Activated T-cell treated with anti-CD3 and anti-CD28 coated beads, Interleukin-2, amount 50 U/mL, for 48 hours (primary cell): Measurements from ENCODE around the gene STK32C.
A peak's percentile ranks its signal among the peaks of the same experiment; 100 is the strongest.
"Not testable (repeated sequence)": the region's sequence is repeated elsewhere in the genome, so short reads cannot be mapped to it uniquely, and the experiment has no call there.

Experiments used
- DNase-seq, 2 experiments: peaks; one replicate each; pipeline ENCODE4 v3.0.0-alpha.2; 2020

STK32C gene

DNA sequence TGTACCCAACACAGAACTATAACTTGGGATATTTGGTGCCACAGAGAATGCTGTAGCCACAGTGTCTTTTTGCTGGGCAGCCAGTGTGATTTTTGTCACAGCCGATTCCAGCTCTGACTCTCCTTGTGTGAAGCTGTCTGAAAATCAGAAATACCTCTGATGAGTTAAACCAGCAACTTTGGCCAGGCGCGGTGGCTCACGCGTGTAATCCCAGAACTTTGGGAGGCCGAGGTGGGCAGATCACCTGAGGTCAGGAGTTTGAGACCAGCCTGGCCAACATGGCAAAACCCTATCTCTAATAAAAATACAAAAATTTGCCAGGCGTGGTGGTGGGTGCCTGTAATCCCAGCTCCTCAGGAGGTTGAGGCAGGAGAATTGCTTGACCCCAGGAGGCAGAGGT is 30.1 kb upstream of the STK32C start:
- DNase-seq = not testable (repeated sequence)

DNA sequence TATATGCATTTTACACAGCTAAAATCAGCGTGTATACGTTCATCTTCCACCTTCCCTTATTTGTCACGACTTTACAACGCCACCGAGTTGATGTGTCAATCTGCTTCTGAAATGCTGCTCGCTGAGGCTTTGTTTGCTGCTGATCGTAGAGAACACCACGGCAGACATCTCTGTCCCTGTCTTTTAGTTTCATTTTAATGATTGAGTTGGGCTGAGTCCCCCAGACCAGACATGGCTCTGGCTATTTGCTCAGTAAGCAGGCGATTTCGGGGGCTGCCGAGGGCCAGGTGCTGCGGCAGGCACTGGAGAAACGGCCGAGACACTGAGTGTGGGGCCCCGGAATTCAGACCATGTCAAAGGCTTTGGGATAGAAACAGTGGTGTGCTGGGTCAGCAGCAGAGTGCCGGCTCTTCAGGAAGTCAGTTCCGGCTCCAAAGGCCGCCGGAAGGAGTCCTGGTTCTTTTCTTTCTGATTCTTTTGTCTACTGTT is 29.2 kb upstream of the STK32C start:
- peak in 1 of 2 experiments; percentile 41 for DNase-seq

DNA sequence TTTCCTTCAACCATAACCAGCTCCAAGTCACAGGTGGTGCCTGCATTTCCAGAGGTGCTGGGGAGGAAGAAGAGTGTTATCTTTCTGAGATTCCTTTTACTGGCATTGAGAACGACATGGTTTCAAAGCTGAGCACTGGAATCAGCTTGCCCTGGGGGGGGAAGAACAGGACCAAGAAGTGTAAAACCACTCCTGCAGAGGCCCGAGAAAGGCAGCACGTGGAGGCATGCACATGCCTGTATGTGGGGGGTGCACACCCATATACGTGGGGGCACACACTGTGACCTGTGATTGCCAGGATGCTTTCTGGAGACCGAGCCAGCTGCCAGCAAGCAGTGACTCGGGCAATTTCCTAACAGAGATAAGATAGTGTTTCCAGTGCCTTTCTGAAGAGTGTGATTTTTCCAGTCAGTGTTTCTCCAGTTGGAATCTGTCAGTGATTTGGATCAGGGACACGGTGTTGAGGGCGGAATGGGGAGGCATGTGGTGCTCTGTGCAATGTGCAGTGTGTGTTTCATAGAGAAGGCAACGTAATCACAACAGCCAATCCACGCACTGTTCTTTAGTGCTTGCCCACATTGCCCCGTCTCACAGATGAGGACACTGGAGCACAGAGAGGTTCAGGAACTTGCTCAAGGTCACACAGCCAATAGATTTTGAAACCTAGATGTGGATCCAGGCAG is 28.5 kb upstream of the STK32C start:
- no peak for DNase-seq

DNA sequence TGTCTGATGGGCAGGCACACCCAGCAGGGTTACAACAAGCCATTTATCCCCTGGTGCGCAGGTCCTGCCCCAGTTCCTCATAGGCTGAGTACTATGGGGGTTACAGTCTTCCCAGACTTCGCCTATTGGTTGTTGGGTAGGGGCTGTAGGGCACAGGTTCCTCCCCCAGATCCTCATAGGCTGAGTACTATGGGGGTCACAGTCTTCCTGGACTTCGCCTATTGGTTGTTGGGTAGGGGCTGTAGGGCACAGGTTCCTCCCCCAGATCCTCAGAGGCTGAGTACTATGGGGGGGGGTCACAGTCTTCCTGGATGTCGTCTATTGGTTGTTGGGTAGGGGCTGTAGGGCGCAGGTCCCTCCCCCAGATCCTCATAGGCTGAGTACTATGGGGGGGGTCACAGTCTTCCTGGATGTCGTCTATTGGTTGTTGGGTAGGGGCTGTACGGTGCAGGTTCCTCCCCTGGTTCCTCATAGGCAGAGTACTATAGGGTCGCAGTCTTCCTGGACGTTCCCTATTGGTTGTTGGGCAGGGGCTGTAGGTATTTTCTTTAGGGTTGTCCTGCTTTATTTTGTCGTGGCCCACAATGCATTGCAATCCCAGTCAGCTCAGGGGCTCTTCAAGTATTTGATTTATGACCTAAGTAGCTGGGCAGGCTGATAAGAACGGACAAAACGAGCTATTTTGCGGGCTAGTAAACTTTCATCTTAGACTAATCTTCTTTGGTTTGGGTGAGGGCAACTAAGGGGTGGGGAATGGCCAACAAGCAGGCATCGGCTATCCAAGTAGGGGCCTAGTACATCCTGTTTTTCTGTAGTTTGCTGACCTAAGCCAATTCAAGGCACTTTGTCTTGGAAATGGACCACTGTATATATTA is 27.7 kb upstream of the STK32C start:
- no peak for DNase-seq

DNA sequence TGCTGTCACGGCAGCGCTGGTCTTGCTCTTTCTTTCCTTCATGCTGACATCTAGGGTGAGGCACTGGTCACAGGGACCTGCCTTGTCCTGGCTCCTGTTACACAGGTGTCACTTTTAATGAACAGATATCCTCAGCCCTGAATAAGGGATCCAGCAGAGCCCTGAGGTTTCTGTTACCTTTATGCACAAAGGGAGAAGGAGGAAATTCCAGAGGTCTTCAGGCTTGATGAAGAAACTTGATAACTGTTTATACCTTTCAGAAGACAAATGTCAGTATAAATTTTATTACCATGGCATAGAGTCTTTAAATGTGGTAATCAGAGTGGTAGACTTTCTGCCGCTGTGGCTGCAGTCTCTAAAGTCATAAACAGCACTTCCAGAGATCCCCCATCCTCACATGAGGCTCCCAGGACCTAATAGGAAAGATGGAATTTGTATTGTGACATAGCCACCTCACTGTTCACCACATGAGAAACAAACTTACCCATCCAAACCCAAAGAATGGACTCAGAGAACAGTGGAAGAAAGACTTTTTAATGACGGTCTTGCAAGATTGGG is 27.0 kb upstream of the STK32C start:
- DNase-seq = no peak

DNA sequence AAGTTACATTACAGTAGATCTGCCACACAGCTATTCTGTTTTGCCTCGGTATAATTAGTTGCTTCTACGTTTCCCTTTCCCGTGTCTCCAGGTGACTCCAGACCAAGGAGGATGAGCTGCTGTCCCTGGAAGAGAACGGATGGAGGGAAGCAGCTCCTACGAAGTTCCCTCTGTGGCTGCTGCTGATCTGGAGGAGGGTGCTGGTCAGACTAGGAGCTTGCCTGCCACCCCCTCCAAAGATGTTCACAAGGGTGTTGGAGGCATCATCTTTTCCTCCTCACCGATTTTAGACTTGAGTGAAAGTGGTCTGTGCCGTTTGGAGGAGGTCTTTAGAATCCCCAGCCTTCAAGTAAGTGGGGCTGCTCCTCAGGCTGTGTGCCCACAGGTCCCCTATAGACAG is 25.6 kb upstream of the STK32C start:
- no peak for DNase-seq

DNA sequence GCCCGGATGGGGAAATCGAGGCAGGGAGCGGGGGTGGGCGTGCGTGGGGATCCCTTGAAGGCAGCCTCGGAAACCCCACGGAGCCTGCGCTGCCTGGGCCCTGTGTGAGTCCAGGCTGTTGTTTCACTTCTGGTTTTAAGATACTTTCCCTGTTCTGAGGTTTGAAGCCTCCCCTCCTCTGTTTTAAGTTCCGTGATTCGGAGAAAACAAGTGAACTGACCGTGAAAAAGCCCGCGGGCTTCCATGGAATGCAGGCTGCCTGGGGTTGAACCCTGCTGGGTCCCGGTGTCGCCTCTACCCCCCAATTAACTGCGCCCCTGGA is 24.6 kb upstream of the STK32C start:
- DNase-seq = no peak

DNA sequence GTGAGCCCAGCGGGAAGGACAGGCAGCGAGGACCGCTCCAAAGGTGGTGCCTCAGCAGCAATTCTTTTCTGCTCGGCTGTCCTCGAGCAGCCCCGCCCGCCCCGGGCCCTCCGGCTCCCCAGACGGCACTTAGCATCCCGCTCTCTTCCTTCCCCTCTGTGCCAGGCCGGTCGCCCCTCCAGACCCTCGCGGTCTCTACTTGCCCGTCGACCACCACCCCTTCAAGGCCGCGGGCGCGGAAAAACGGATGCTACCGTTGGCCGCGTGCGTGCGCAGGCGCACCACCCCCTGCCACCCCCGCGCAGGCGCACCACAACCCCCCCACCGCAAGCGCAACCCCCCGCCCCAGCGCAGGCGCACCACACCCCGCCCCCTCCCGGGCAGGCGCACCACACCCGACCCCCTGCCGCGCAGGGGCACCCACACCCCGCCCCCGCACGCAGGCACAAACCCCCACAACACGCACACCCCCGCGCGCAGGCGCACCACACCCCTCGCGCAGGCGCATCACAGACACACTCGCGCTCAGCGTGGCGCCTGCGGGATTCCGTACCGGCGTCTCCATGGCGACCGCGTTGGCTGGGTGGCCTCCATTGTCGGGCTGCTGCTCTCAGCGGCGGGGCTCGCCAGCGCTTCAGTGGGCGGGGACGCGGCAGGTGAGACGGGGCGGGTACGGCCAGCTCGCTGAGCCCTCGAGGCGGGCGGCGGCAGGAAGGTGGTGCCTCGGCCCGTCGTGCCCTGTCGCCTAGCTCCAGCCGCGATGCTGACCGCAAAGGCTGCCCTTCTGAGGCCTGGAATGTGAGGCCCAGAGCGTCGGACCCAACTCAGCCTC is 24.1 kb upstream of the STK32C start, which contains the start of gene LRRC27:
Gene LRRC27 (plus strand): TSS at position 593 of the 832 bp plus-strand sequence. CDS start 1,332 bp downstream, outside the sequence.
- DNase-seq = peak; percentile 99

DNA sequence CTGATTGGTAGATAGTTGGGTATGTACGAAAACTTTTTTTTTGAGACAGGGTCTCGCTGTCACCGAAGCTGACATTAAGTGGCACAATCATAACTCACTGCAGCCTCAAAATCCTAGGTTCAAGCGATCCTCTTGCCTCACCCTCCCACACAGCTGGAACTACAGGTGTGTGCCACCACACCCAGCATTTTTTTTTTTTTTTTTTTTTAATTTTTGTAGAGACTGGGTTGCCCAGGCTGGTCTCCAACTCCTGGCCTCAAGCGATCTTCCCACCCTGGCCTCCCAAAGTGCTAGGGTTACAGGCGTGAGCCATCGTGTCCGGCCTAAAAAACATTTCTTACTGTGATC is 22.7 kb upstream of the STK32C start:
- DNase-seq = peak in 1 of 2 experiments; percentile 51

DNA sequence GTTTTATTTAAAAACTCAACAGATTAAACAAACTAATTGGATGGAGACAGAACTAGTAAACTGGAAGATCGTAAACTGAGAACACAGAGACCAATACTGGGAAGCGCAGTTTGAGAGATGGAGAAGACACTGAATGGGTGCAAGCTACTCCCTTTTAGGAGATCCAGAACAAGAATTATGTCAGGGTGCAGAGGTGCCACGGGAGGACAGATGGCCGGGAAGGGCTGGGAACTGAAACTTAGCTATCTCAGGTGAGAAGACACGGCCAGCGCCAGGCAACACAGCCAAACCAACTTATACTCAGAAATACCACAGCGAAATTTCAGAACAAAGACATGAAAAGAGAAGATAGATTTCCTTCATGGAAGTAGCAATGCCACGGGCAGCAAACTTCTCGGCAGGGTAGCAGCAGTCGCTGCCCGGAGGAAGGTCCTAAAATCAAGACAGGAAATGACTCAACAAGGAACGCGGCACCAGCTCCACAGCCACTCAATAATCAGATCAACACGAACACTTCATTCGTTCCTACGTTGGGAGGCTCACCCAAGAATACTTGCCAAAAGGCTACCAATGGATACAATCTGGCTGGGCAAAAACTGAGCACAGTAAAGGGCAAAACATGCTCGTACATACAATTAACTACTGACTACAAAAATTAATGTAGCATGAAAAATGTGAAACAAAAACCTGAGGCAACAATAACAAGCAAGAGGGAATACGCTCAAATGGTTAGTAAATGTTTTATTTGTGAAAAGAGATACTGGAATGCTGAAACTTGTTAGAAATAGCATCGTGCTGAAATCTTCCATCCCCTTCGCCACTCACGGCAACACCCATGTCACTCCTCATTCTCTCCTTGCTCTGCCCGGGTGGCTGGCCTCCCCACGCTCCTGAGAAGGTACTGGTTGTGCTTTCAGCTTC is 22.1 kb upstream of the STK32C start:
- DNase-seq = peak; percentile 48 to 52

DNA sequence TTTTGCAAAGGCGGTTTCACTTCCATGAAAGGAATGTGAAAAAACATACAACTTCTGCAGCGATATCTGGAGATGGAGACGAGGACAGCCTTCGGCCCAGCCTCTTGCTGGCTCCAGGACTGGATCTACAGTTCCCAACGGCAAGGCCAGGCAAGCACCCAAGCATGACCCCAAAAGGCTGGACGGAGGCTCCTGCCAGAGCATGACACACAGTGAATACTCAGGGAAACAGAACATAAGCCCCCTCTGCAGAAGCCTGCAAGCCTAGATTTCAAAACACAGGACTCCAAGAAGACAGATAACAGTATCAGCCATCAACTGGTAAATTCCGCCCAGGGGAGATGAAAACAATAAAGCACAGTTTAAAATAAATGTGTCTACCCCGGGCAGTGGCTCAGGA is 21.0 kb upstream of the STK32C start:
- no peak for DNase-seq

DNA sequence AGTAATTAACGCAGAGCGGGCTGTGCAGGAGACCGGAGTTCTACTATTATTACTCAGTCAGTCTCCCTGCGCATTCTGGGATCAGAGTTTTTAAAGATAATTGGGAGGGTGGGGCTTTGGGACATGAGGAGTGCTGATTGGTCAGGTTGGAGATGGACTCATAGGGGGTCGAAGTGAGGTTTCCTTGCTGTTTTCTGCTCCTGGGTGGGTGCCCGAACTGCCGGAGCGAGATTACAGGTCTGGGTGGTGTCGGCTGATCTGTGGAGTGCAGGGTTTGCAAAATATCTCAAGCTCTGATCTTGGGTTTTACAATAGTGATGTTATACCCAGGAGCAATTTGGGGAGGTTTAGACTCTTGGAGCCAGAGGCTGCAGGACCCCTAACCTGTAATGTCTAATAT is 20.4 kb upstream of the STK32C start:
- DNase-seq = no peak

DNA sequence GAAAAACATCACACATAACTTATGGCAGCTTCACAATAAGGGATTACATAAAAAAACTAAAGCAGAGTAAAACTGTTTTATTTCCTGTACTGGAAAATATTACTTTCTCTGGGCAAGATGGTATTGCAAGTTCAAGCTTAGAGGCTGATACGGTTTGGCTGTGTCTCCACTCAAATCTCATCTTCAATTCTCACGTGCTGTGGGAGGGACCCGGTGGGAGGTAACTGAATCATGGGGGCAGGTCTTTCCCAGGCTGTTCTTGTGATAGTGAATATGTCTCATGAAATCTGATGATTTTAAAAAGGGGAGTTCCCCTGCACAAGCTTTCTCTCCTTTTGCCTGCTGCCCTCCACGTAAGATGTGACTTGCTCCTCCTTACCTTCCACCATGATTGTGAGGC is 19.2 kb upstream of the STK32C start:
- peak; percentile 61 to 69 for DNase-seq

DNA sequence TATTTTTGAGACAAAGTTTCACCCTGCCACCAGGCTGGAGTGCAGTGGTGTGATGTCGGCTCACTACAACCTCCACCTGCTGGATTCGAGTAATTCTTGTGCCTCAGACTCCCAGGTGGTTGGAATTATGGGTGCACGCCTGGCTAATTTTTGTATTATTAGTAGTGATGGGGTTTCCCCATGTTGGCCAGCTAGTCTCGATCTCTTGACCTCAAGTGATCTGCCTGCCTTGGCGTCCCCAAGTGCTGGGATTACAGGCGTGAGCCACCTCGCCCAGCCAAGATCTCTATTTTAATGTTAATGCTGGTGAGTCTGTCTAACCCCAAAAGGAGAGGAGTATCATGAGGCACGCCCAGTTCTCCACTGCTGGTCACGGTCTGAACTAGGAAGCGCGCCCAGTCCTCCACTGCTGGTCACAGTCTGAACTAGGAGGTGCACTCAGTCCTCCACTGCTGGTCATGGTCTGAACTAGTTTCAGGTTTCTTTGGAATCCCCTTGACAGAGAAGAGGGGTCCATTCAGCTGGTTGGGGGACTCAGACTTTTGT is 18.7 kb upstream of the STK32C start:
- DNase-seq = no peak

DNA sequence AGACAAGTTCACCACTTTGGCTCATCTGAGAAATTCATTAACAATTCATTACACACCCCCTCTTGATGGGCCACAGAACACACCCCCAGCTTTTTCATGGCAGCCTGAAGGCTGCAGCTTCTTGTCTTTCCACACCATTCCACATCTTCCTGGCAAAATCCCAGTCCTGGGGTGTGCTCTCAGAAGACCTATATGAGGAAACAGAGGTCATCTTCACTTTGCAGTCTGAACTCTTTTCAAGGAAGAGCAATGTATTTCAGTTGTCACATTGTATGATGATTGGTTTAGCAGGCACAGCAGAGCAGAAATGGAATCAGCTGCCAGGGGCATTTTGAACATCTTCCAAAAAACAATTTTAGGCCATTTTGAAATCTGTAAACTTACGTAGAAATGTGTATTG is 16.4 kb upstream of the STK32C start:
- no peak for DNase-seq

DNA sequence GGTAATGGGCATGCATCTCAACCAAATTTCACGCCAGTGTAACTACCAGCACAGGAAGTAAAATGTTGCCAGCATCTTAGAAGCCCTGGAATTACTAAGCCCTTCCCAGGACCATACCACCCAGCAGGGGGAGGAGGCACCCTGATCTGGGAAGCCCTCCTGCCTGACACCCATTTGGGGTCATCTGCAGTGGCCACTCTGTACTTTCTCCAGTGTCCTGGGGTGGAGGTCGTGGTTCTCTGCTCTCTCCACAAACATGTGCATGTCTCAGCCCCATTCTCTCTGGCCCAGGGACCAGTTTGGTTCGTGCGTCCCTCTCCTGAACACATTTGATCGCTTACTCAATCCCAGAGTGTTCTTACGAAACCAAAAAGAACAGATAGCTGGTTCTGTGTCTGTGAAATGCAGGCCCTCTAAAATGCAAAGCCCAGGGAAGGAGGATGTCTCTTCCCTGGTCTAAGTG is 14.9 kb upstream of the STK32C start:
- no peak for DNase-seq

DNA sequence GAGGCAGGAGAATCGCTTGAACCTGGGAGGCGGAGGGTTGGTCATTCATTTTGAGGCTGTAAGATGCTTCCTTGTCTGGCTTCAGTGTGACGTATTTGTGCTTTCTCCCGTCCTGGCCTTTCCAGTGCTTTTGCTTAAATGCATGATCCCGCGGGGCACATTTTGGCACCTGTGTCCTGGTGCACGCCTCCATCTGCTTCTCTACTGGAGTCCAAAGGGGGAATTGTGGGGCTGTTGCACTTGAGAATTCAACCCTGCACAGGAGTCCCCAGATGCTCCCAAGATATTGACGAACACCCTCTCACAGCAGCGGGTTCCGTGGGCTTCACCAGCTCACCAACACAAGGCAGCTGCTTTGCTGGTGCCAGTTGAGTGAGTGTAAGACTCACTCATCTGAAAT is 14.0 kb upstream of the STK32C start:
- DNase-seq = no peak

DNA sequence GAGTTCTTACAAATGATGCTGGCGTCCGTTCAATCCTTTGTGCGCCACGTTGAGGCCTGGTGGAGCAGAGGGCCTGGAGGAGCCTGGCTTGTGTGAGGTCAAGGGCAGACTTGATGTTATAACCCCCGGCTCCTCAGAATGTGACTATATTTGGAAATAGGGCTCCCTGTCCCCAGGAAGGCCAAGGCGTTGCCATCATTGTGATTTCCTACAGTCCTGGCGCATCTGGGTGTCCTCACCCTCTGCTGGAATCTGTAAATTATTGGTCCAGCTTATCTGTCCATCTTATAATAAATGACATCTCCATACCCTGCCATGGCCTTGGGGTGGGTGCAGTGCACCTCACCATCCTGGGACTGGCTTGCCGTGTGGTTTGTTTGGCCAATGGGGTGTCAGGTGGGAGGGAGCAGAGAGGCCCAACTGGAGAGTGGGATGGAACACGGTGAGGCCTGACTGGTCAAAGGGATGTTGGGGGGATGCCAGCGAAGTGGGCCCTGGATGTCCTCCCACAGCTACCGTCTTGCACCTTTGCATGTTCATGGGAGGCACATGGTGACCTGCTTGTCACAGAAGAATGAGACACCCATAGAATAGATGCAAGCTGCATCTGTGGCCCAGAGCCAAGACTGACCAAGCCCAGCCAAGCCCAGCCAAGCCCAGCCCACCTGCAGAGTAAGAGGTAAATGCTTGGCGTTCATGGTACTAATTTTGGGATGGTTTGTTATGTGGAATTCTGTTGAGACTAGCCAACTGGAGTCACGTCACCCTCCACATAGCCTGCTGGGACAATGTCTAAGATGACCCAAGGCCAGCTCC is 13.1 kb upstream of the STK32C start:
- DNase-seq = no peak

DNA sequence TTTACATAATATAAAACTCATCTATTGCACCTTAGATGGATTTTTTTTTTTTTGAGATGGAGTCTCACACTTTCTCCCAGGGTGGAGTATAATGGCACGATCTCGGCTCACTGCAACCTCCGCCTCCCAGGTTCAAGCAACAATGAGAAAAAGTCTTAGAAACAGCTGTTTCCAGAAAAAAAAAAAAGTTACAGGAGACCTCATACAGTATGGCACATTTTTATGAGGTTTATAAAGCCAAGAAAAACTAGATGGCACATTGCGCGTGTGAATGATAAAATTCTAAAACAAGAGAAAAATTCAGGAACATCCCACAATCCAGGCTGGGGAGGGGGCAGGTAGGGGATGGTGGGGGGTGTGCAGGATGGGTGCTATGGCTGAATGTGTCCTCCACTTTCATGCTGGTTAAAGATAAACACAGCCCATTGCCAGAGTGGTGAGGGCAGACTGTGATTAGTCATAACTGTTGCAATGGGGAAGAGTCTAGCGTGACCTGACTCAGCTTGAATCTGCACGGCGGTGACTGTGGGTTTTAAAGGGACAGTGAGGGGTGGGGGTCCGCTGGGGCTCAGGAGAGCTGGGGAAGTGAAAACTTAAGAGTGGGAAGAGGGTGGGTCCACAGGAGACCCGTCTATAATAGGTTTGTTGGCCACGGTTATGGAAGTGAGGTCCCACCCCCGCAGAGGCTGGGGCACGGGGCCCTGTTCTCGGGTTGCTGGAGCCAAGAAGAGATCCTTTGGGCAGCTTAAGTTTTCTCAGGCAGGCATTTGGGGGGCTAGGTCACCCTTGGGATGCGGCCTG is 12.3 kb upstream of the STK32C start:
- peak; percentile 64 to 69 for DNase-seq

DNA sequence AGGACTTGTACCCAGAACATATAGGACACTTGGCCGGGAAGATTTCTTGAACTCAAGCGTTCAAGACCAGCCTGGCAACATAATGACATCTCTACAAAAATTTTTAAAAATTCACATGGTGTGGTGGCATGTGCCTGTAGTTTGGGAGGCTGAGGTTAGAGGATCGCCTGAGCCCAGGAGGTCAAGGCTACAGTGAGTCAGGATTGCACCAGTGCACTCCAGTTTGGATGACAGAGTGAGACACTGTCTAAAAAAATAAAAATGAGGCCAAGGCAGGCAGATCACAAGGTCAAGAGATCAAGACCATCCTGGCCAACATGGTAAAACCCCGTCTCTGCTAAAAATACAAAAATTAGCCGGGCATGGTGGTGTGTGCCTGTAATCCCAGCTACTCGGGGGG is 9.7 kb upstream of the STK32C start:
- DNase-seq = not testable (repeated sequence)
